ENCODE results near the gene NPAS3. TPM values are rescaled to one million over a fixed set of nuclear protein-coding genes. Genes with fewer than 3 reads are reported as not detected.

NPAS3 gene
- total and polyA plus RNA-seq, 7 donors, result 0.36 to 6.4 (median 4.6) TPM; not detected in 2

GRCh38 chr14:32993921-32994320, 55.2 kb downstream of the NPAS3 start:
- no peaks in the 10 kb centered on the region for H3K27me3 ChIP-seq
- no peaks in the 10 kb centered on the region for H3K4me1 ChIP-seq
- no peak overlapping the region for H3K4me3 ChIP-seq
- no peak overlapping the region for H3K27ac ChIP-seq
- TF ChIP-seq EP300 (IDR thresholded peaks at IDR 0.05), result no peak
- TF ChIP-seq POLR2AphosphoS5 (IDR thresholded peaks at IDR 0.05), result no peak
- no peak for TF ChIP-seq CTCF (IDR thresholded peaks at IDR 0.05)
- TF ChIP-seq POLR2A (IDR thresholded peaks at IDR 0.05), result no peak
- intact Hi-C loops (cut with DNase I), result no loop called here
- no peak for DNase-seq
- no peaks in the 10 kb centered on the region for H3K9me3 ChIP-seq
- H3K36me3 ChIP-seq, result no peaks in the 10 kb centered on the region

DNA sequence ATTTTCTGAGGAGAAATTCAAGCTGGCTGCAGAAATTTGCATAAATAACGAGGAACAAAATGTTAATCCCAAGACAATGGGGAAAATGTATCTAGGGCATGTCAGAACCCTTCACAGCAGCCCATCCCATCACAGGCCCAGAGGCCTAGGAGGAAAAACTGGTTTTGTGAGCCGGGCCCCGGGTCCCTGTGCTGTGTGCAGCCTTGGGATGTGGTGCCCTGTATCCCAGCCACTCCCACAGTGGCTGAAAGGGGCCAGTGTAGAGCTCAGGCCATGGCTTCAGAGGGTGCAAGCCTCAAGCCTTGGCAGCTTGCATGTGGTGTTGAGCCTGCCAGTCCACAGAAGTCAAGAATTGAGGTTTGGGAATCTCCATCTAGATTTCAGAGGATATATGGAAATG, 57.7 kb downstream of the NPAS3 start:
- 78 to 84% methylated on average over 3 of the region's 3 CpGs for WGBS, 2 donors
- Histone ChIP-seq H3K27ac (no peak overlapping the region), H3K27me3 (no peaks in the 10 kb centered on the region), H3K4me3 (no peak overlapping the region), H3K36me3 (no peaks in the 10 kb centered on the region), H3K9me3 (no peaks in the 10 kb centered on the region), H3K4me1 (no peaks in the 10 kb centered on the region)
- intact Hi-C loops (cut with DNase I), result no loop called here
- TF ChIP-seq POLR2A (IDR thresholded peaks at IDR 0.05), result no peak
- TF ChIP-seq POLR2AphosphoS5 (IDR thresholded peaks at IDR 0.05), result no peak
- TF ChIP-seq EP300 (IDR thresholded peaks at IDR 0.05), result no peak
- no peak for TF ChIP-seq CTCF (IDR thresholded peaks at IDR 0.05)
- DNase-seq, result no peak

- intact Hi-C loops (cut with DNase I), result no loop called here
- no peaks in the 10 kb centered on the region for H3K36me3 ChIP-seq
- TF ChIP-seq POLR2A (IDR thresholded peaks at IDR 0.05), result no peak
- TF ChIP-seq CTCF (IDR thresholded peaks at IDR 0.05), result peak in 1 of 4 experiments; percentile 36
- H3K27me3 ChIP-seq, result no peaks in the 10 kb centered on the region
- H3K4me3 ChIP-seq, result no peak overlapping the region
- no peaks in the 10 kb centered on the region for H3K4me1 ChIP-seq
- H3K27ac ChIP-seq, result no peak overlapping the region
- DNase-seq, result no peak
- H3K9me3 ChIP-seq, result no peaks in the 10 kb centered on the region
These were observed 59.8 kb downstream of the NPAS3 start for GRCh38 chr14:32998433-32998832.

DNA sequence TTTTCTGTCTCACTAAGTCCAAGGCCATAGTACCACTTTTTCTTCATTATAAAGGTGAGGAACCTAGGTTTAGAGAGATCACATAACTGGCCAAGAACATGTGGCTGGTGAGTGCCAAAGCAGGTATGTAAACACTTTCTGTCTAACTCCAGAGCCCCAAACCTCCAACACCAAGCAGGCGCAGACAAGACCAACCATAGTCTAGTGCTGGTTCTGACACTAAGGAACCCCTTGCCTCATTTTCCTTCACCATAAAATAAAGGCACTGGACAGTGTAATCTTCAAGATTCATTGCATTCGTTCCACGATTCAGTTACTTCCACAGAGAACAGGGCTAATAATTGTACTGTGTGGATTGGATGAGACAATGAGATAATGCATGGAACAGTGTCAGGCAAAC, 71.0 kb downstream of the NPAS3 start:
- no peak overlapping the region for H3K4me3 ChIP-seq
- peaks cover 0 to 13% (median 9%) of the 10 kb centered on the region in 4 donors for H3K4me1 ChIP-seq
- H3K36me3 ChIP-seq, result no peaks in the 10 kb centered on the region
- H3K27me3 ChIP-seq, result no peaks in the 10 kb centered on the region
- H3K27ac ChIP-seq, result no peak overlapping the region
- intact Hi-C loops (cut with DNase I), result loop anchor here (10.0 kb wide), 1 partner anchor 65 kb away; no protein-coding TSS in a partner anchor
- TF ChIP-seq EP300 (IDR thresholded peaks at IDR 0.05), result no peak
- TF ChIP-seq POLR2A (IDR thresholded peaks at IDR 0.05), result no peak
- no peak for TF ChIP-seq CTCF (IDR thresholded peaks at IDR 0.05)
- TF ChIP-seq POLR2AphosphoS5 (IDR thresholded peaks at IDR 0.05), result no peak
- H3K9me3 ChIP-seq, result no peaks in the 10 kb centered on the region
- 89 to 93% methylated on average over 3 of the region's 3 CpGs for WGBS, 2 donors
- DNase-seq, result no peak

- H3K4me1 ChIP-seq, result peaks cover 0 to 13% (median 9%) of the 10 kb centered on the region in 4 donors
- H3K27me3 ChIP-seq, result no peaks in the 10 kb centered on the region
- intact Hi-C loops (cut with DNase I), result no loop called here
- 94 to 95% methylated on average over 3 of the region's 3 CpGs for WGBS, 2 donors
- H3K27ac ChIP-seq, result no peak overlapping the region
- DNase-seq, result no peak
- H3K36me3 ChIP-seq, result no peaks in the 10 kb centered on the region
- TF ChIP-seq EP300 (IDR thresholded peaks at IDR 0.05) (no peak), POLR2AphosphoS5 (IDR thresholded peaks at IDR 0.05) (no peak), CTCF (IDR thresholded peaks at IDR 0.05) (no peak), POLR2A (IDR thresholded peaks at IDR 0.05) (no peak)
- H3K9me3 ChIP-seq, result no peaks in the 10 kb centered on the region
- H3K4me3 ChIP-seq, result no peak overlapping the region
These were observed 71.8 kb downstream of the NPAS3 start for GRCh38 chr14:33010495-33010894.

Measured in sigmoid colon (tissue), 7 donors.